ENCODE data around the gene NRSN1.

DNA sequence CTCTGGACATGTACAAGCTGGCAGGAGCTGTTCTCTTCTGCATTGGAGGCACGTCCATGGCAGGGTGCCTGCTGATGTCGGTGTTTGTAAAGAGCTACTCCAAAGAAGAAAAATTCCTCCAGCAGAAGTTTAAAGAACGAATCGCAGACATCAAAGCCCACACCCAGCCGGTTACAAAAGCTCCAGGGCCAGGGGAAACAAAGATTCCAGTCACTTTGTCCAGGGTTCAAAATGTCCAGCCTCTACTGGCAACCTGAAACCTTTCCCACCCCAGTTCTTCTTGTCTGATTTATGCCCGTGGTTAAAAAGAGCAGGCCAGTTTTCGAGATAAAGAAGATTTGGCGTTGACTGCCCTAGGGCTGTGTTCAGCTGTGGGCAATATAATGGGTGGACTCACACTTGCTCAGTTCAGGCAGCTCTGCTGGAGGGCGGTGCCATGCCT lies 19.7 kb downstream of the NRSN1 start:
- TF ChIP-seq, protein P1, sequence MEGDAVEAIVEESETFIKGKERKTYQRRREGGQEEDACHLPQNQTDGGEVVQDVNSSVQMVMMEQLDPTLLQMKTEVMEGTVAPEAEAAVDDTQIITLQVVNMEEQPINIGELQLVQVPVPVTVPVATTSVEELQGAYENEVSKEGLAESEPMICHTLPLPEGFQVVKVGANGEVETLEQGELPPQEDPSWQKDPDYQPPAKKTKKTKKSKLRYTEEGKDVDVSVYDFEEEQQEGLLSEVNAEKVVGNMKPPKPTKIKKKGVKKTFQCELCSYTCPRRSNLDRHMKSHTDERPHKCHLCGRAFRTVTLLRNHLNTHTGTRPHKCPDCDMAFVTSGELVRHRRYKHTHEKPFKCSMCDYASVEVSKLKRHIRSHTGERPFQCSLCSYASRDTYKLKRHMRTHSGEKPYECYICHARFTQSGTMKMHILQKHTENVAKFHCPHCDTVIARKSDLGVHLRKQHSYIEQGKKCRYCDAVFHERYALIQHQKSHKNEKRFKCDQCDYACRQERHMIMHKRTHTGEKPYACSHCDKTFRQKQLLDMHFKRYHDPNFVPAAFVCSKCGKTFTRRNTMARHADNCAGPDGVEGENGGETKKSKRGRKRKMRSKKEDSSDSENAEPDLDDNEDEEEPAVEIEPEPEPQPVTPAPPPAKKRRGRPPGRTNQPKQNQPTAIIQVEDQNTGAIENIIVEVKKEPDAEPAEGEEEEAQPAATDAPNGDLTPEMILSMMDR (IDR thresholded peaks at IDR 0.05), result no peak
- no peak for TF ChIP-seq EP300 (IDR thresholded peaks at IDR 0.05)
- TF ChIP-seq POLR2AphosphoS5 (IDR thresholded peaks at IDR 0.05), result no peak
- no peak for TF ChIP-seq POLR2A (IDR thresholded peaks at IDR 0.05)

Measured in sigmoid colon (tissue), 4 donors.